IMR-90 (cell line): ENCODE data around the gene AKAP13. TPM values are rescaled to one million over a fixed set of nuclear protein-coding genes. Genes with fewer than 3 reads are reported as not detected.
A peak's percentile ranks its signal among the peaks of the same experiment; 100 is the strongest.

ENCODE experiments used
- ATAC-seq: fragments of 200-7000 bp; cut with Tn5 transposase; 2 replicates; pipeline ENCODE4 v1.9.1; 2020; ENCODE audit warnings: low read depth, mild to moderate bottlenecking, moderate library complexity
- BruUV-seq: library from RNA; stranded (reverse); fragments of 400-500 nt; replicated peaks from 2 replicates; lab custom pipeline; 2021; lab: Mats Ljungman, UMichigan
- CTCF ChIA-PET: fragments of 300-600 bp; formaldehyde crosslinking; extraction: SDS; loops from one replicate; lab custom pipeline; 2021; ENCODE audit warnings: antibody characterized with exemption; lab: Yijun Ruan, JAX
- POLR2A ChIA-PET: fragments of 300-600 bp; sonication (Branson Sonifier 250); formaldehyde crosslinking; loops from one replicate; lab custom pipeline; 2022; ENCODE audit warnings: antibody characterized with exemption; ENCODE audit not compliant: unreplicated experiment; lab: Charles Lee
- DNase-seq: peaks from one replicate; pipeline ENCODE4 v3.0.0; 2013
- H2AFZ ChIP-seq: replicated peaks from 2 replicates; pipeline ENCODE3; 2013; ENCODE audit warnings: low read length, mild to moderate bottlenecking; ENCODE audit not compliant: poor library complexity
- H2AK5ac ChIP-seq: 2 replicates; pipeline ENCODE4 v1.6.1; 2013; ENCODE audit warnings: low read depth, low read length, inconsistent platforms
- H2AK9ac ChIP-seq: replicated peaks from 2 replicates; pipeline ENCODE3; 2013; ENCODE audit warnings: mild to moderate bottlenecking, low read depth, low read length, moderate library complexity; ENCODE audit not compliant: poor library complexity
- H2BK120ac ChIP-seq: 2 replicates; pipeline ENCODE4 v1.6.1; 2013; ENCODE audit warnings: low read depth, low read length, inconsistent platforms
- H2BK15ac ChIP-seq: 3 replicates; pipeline ENCODE4 v1.6.1; 2013; ENCODE audit warnings: low read depth, low read length, inconsistent platforms
- H2BK20ac ChIP-seq: 2 replicates; pipeline ENCODE4 v1.6.1; 2013; ENCODE audit warnings: low read depth, mild to moderate bottlenecking, inconsistent platforms, low read length, moderate library complexity
- H2BK5ac ChIP-seq: 2 replicates; pipeline ENCODE4 v1.6.1; 2013; ENCODE audit warnings: mild to moderate bottlenecking, low read depth, low read length, inconsistent platforms; ENCODE audit not compliant: poor library complexity, severe bottlenecking
- H3K14ac ChIP-seq: replicated peaks from 2 replicates; pipeline ENCODE4 v1.6.1; 2013; ENCODE audit warnings: low read depth, low read length, inconsistent platforms
- H3K18ac ChIP-seq: 2 replicates; pipeline ENCODE4 v1.6.1; 2013; ENCODE audit warnings: low read depth, low read length, control low read depth
- H3K23ac ChIP-seq: 2 replicates; pipeline ENCODE4 v1.6.1; 2013; ENCODE audit warnings: low read depth, low read length, inconsistent platforms
- H3K27ac ChIP-seq: 2 replicates; pipeline ENCODE4 v1.5.1; 2013; ENCODE audit warnings: mild to moderate bottlenecking, control low read depth, low read length; ENCODE audit not compliant: insufficient read depth
- H3K27me3 ChIP-seq: 2 replicates; pipeline ENCODE4 v1.6.1; 2013; ENCODE audit warnings: low read length; ENCODE audit not compliant: control insufficient read depth, insufficient read depth
- H3K36me3 ChIP-seq: 2 replicates; pipeline ENCODE4 v1.6.1; 2013; ENCODE audit warnings: low read length, mixed read lengths; ENCODE audit not compliant: control insufficient read depth, insufficient read depth
- H3K4ac ChIP-seq: 2 replicates; pipeline ENCODE4 v1.6.1; 2013; ENCODE audit warnings: low read depth, low read length, inconsistent platforms
- H3K4me1 ChIP-seq: 2 replicates; pipeline ENCODE4 v1.6.1; 2013; ENCODE audit warnings: low read length, mixed read lengths; ENCODE audit not compliant: control insufficient read depth, insufficient read depth
- H3K4me2 ChIP-seq: 2 replicates; pipeline ENCODE4 v1.6.1; 2013; ENCODE audit warnings: low read depth, mild to moderate bottlenecking, control low read depth, low read length, moderate library complexity
- H3K4me3 ChIP-seq: 2 replicates; pipeline ENCODE4 v1.5.1; 2013; ENCODE audit warnings: low read depth, mild to moderate bottlenecking, control low read depth, low read length, moderate library complexity; ENCODE audit not compliant: insufficient read depth
- H3K56ac ChIP-seq: 2 replicates; pipeline ENCODE4 v1.6.1; 2013; ENCODE audit warnings: low read length, inconsistent platforms; ENCODE audit not compliant: insufficient read depth; ENCODE audit errors: extremely low read depth
- H3K79me1 ChIP-seq, 2 experiments: 2 replicates each; pipeline ENCODE4 v1.6.1; 2013; ENCODE audit warnings: low read length in 2 of 2, inconsistent platforms in 1 of 2, low read depth in 1 of 2
- H3K9ac ChIP-seq: 2 replicates; pipeline ENCODE4 v1.6.1; 2013; ENCODE audit warnings: low read depth, low read length, control low read depth
- H3K9me1 ChIP-seq: 2 replicates; pipeline ENCODE4 v1.6.1; 2013; ENCODE audit warnings: low read length, inconsistent platforms; ENCODE audit not compliant: insufficient read depth
- H3K9me3 ChIP-seq: 2 replicates; pipeline ENCODE4 v1.6.1; 2013; ENCODE audit warnings: low read length; ENCODE audit not compliant: control insufficient read depth, insufficient read depth
- H4K20me1 ChIP-seq: 2 replicates; pipeline ENCODE4 v1.6.1; 2013; ENCODE audit warnings: low read length, inconsistent platforms; ENCODE audit not compliant: insufficient read depth
- H4K5ac ChIP-seq: 2 replicates; pipeline ENCODE4 v1.6.1; 2013; ENCODE audit warnings: mild to moderate bottlenecking, low read depth, low read length, control low read depth
- H4K8ac ChIP-seq, 2 experiments: 2 replicates each; pipeline ENCODE4 v1.6.1; 2013; ENCODE audit warnings: low read depth in 2 of 2, low read length in 2 of 2, control low read depth in 1 of 2, inconsistent platforms in 1 of 2
- H4K91ac ChIP-seq: 2 replicates; pipeline ENCODE4 v1.6.1; 2013; ENCODE audit warnings: low read depth, low read length, inconsistent platforms; ENCODE audit not compliant: insufficient read depth
- BHLHE40 ChIP-seq: fragments of 150-350 bp; IDR thresholded peaks from 2 replicates; pipeline ENCODE4 v1.6.1; 2016; ENCODE audit warnings: mild to moderate bottlenecking, low read depth, low read length
- CEBPB ChIP-seq: IDR thresholded peaks from 2 replicates; pipeline ENCODE4 v1.6.1; 2012; ENCODE audit warnings: low read depth, low read length, improper control_type of control experiment
- CHD1 ChIP-seq: IDR thresholded peaks from 2 replicates; pipeline ENCODE4 v1.6.1; 2012; ENCODE audit warnings: low read depth, low read length, improper control_type of control experiment
- CTCF ChIP-seq: conservative IDR thresholded peaks from 2 replicates; pipeline ENCODE4 v1.5.1; 2012; ENCODE audit warnings: mild to moderate bottlenecking, low read depth, low read length, improper control_type of control experiment
- ELK1 ChIP-seq: fragments of 150-350 bp; IDR thresholded peaks from 2 replicates; pipeline ENCODE4 v1.6.1; 2016; ENCODE audit warnings: low read depth, mild to moderate bottlenecking, low read length, moderate library complexity, borderline replicate concordance
- FOS ChIP-seq: fragments of 150-350 bp; IDR thresholded peaks from 2 replicates; pipeline ENCODE4 v1.6.1; 2016; ENCODE audit warnings: low read depth, low read length
- MAFK ChIP-seq: IDR thresholded peaks from 2 replicates; pipeline ENCODE4 v1.6.1; 2012; ENCODE audit warnings: low read depth, low read length, improper control_type of control experiment
- MAZ ChIP-seq: IDR thresholded peaks from 2 replicates; pipeline ENCODE4 v1.6.1; 2012; ENCODE audit warnings: low read depth, mild to moderate bottlenecking, low read length, improper control_type of control experiment, moderate library complexity, borderline replicate concordance
- MXI1 ChIP-seq: IDR thresholded peaks from 2 replicates; pipeline ENCODE4 v1.6.1; 2012; ENCODE audit warnings: low read depth, mild to moderate bottlenecking, low read length, moderate library complexity, borderline replicate concordance
- NFE2L2 ChIP-seq: fragments of 150-350 bp; IDR thresholded peaks from 2 replicates; pipeline ENCODE4 v1.6.1; 2016; ENCODE audit warnings: low read depth, mild to moderate bottlenecking, low read length
- POLR2A ChIP-seq: IDR thresholded peaks from 2 replicates; pipeline ENCODE4 v1.6.1; 2012; ENCODE audit warnings: mild to moderate bottlenecking, low read depth, low read length
- RAD21 ChIP-seq: IDR thresholded peaks from 2 replicates; pipeline ENCODE4 v1.6.1; 2012; ENCODE audit warnings: low read length, improper control_type of control experiment
- RCOR1 ChIP-seq: IDR thresholded peaks from 2 replicates; pipeline ENCODE4 v1.6.1; 2012; ENCODE audit warnings: mild to moderate bottlenecking, low read length, improper control_type of control experiment; ENCODE audit not compliant: insufficient replicate concordance
- RFX5 ChIP-seq: IDR thresholded peaks from 2 replicates; pipeline ENCODE4 v1.8.0; 2012; ENCODE audit warnings: low read depth, mild to moderate bottlenecking, low read length, moderate library complexity
- SMC3 ChIP-seq: fragments of 150-350 bp; IDR thresholded peaks from 2 replicates; pipeline ENCODE4 v1.6.1; 2016; ENCODE audit warnings: low read depth, mild to moderate bottlenecking, antibody characterized with exemption, low read length, moderate library complexity
- USF2 ChIP-seq: fragments of 150-350 bp; IDR thresholded peaks from 2 replicates; pipeline ENCODE4 v1.6.1; 2017; ENCODE audit warnings: mild to moderate bottlenecking, antibody characterized with exemption, low read length, low read depth
- dilution Hi-C: fragments of 300-500 bp; cut with HindIII; formaldehyde crosslinking; loops from one replicate; pipeline ENCODE4 v1.14.3; 2018; ENCODE audit warnings: low sequenced_read_pairs; ENCODE audit not compliant: unreplicated experiment
- in situ Hi-C: fragments of 300-500 bp; cut with MboI; formaldehyde crosslinking; loops from 3 replicates; pipeline ENCODE4 v1.14.3; 2019; ENCODE audit warnings: low sequenced_read_pairs, inconsistent platforms, mixed read lengths
- intact Hi-C: fragments of 100-400 bp; cut with micrococcal nuclease; formaldehyde crosslinking; loops from 2 replicates; pipeline ENCODE4 v1.10.0; 2022
- polyA plus RNA-seq, 3 experiments: library from polyadenylated mRNA; depleted of rRNA; stranded (reverse); fragments of >200 nt; gene quantifications; 2 replicates each; pipeline ENCODE4 v1.2.3, GENCODE V29; 2012; ENCODE audit warnings: low replicate concordance in 1 of 3
- total RNA-seq: library from RNA; depleted of rRNA; stranded (reverse); fragments of >200 nt; gene quantifications from 2 replicates; pipeline ENCODE4 v1.2.3, GENCODE V29; 2012

Gene AKAP13
- total and polyA plus RNA-seq, 2 of the 4 experiments (the other 2 are of a cell fraction) = 10.4 to 46.4 TPM

- no peaks in the 10 kb centered on the region for H3K9me3 ChIP-seq
- no peak overlapping the region for H3K27ac ChIP-seq
- DNase-seq (no peak), ATAC-seq (no peak)
- H3K9ac ChIP-seq = no peak overlapping the region
- dilution Hi-C loops (no loop called here), in situ Hi-C loops (no loop called here), intact Hi-C loops (no loop called here)
- no TSS peak for BruUV-seq
- H3K36me3 ChIP-seq = no peaks in the 10 kb centered on the region
- no peaks in the 10 kb centered on the region for H4K20me1 ChIP-seq
- no peak overlapping the region for H3K18ac ChIP-seq
- no peak overlapping the region for H2BK120ac ChIP-seq
- H4K5ac ChIP-seq = no peak overlapping the region
- H2AFZ ChIP-seq = no peak overlapping the region
- no peak overlapping the region for H3K4me2 ChIP-seq
- peaks cover 8% of the 10 kb centered on the region; the same call in 1 of the 2 replicates for H3K9me1 ChIP-seq
- no peak overlapping the region for H4K91ac ChIP-seq
- no peaks in the 10 kb centered on the region for H3K27me3 ChIP-seq
- H2AK9ac ChIP-seq = no peak overlapping the region
- CTCF ChIA-PET = interaction anchor here (1.2 kb wide), 1 partner anchor 16 kb away, joined by 3 read pairs; no protein-coding TSS in a partner anchor
- no peak overlapping the region for H2BK20ac ChIP-seq
- H4K8ac ChIP-seq = no peak overlapping the region
- no peak overlapping the region for H3K56ac ChIP-seq
- POLR2A ChIA-PET = no interaction called here
- H3K4me3 ChIP-seq = no peak overlapping the region
- no peak overlapping the region for H3K14ac ChIP-seq
- no peak overlapping the region for H2BK15ac ChIP-seq
- H3K4ac ChIP-seq = no peak overlapping the region
- peaks cover 4% of the 10 kb centered on the region; the same call in 1 of the 2 replicates for H3K4me1 ChIP-seq
- H2AK5ac ChIP-seq = no peak overlapping the region
- TF ChIP-seq MXI1 (no peak), USF2 (no peak), NFE2L2 (no peak), MAFK (no peak), CEBPB (no peak), RAD21 (no peak), ELK1 (no peak), RFX5 (no peak), CHD1 (no peak), FOS (no peak), CTCF (no peak), MAZ (no peak), RCOR1 (no peak), POLR2A (no peak), BHLHE40 (no peak), SMC3 (no peak)
- no peak overlapping the region for H2BK5ac ChIP-seq
- H3K23ac ChIP-seq = peak overlapping the region; percentile 29; the same call in 1 of the 2 replicates
- no peaks in the 10 kb centered on the region; a peak in 1 of 4 replicates for H3K79me1 ChIP-seq
Measured at GRCh38 chr15:85353516-85353915, 26.9 kb upstream of the AKAP13 start.
